ENCODE data around the gene MTERF1. TPM values are rescaled to one million over a fixed set of nuclear protein-coding genes. Genes with fewer than 3 reads are reported as not detected.

Gene MTERF1
- total RNA-seq, 1 experiment from 2014 or later: 13.1 TPM

DNA sequence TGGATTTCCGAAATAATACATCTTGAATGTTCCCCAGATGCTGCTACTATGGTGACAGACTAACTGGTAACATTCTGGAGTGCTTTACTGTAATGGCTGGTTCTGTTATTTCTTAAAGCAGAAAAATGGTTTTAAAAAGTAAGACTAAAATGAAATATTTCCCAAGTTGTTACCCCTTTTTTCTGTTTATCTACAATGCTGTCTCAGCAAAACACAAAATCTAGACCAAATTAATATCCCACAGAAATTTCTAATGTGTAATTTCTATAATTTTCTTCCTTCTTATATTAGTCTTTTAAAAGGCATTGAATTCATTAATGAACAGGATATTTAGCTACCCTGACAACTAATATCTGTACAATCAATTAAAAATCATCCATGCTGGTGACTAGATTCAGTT is 19.1 kb upstream of the MTERF1 start:
- Histone ChIP-seq H3K27me3 (ENCODE audit: insufficient read depth, low read length) (no peaks in the 10 kb centered on the region), H3K79me2 (ENCODE audit: insufficient read depth, low read length) (no peaks in the 10 kb centered on the region), H3K36me3 (ENCODE audit: control insufficient read depth in 1 of 2, insufficient read depth in 2 of 2, low read length in 2 of 2) (no peaks in the 10 kb centered on the region), H3K27ac (ENCODE audit: low read depth, low read length) (no peak overlapping the region), H2AFZ (ENCODE audit: low read depth, low read length, poor library complexity, severe bottlenecking) (no peak overlapping the region), H3K9me3 (ENCODE audit: control insufficient read depth in 1 of 2, insufficient read depth in 1 of 2, low read depth in 1 of 2, low read length in 2 of 2) (no peaks in the 10 kb centered on the region), H3K4me2 (ENCODE audit: low read length) (no peak overlapping the region), H3K9me2 (ENCODE audit: insufficient read depth) (no peaks in the 10 kb centered on the region), H3K9ac (ENCODE audit: low read length) (no peak overlapping the region), H3K4me3 (replicated peaks in 1 of 2; ENCODE audit: low read depth in 1 of 2, low read length in 2 of 2) (no peak overlapping the region), H3K4me1 (ENCODE audit: control insufficient read depth in 1 of 2, insufficient read depth in 2 of 2, low read length in 2 of 2) (no peaks in the 10 kb centered on the region), H4K20me1 (ENCODE audit: insufficient read depth) (no peaks in the 10 kb centered on the region)
- ChIA-PET POLR2A (no interaction called here), RAD21 (ENCODE audit: low non-redundant PET in 1 of 2, low total read pairs in 2 of 2, uncharacterized antibody in 2 of 2, unreplicated experiment in 2 of 2) (no interaction called here), CTCF (no interaction called here)
- no peak for DNase-seq (ENCODE audit: low read depth, low spot score)
- intact Hi-C loops (cut with micrococcal nuclease): no loop called here
- BruUV-seq (replicated peaks): no TSS peak
- ATAC-seq: no peak
- TF ChIP-seq CBX3 (IDR thresholded peaks at IDR 0.05; ENCODE audit: low read depth) (no peak), ZNF274 (IDR thresholded peaks at IDR 0.05; ENCODE audit: low read depth, low read length) (no peak), RAD21 (IDR thresholded peaks at IDR 0.05; ENCODE audit: low read depth) (no peak), JUND (IDR thresholded peaks at IDR 0.05) (no peak), TCF7L2 (IDR thresholded peaks at IDR 0.05; ENCODE audit: borderline replicate concordance, extremely low read depth, insufficient read depth, insufficient read length) (no peak)
- TF ChIP-seq, protein P1, sequence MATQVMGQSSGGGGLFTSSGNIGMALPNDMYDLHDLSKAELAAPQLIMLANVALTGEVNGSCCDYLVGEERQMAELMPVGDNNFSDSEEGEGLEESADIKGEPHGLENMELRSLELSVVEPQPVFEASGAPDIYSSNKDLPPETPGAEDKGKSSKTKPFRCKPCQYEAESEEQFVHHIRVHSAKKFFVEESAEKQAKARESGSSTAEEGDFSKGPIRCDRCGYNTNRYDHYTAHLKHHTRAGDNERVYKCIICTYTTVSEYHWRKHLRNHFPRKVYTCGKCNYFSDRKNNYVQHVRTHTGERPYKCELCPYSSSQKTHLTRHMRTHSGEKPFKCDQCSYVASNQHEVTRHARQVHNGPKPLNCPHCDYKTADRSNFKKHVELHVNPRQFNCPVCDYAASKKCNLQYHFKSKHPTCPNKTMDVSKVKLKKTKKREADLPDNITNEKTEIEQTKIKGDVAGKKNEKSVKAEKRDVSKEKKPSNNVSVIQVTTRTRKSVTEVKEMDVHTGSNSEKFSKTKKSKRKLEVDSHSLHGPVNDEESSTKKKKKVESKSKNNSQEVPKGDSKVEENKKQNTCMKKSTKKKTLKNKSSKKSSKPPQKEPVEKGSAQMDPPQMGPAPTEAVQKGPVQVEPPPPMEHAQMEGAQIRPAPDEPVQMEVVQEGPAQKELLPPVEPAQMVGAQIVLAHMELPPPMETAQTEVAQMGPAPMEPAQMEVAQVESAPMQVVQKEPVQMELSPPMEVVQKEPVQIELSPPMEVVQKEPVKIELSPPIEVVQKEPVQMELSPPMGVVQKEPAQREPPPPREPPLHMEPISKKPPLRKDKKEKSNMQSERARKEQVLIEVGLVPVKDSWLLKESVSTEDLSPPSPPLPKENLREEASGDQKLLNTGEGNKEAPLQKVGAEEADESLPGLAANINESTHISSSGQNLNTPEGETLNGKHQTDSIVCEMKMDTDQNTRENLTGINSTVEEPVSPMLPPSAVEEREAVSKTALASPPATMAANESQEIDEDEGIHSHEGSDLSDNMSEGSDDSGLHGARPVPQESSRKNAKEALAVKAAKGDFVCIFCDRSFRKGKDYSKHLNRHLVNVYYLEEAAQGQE (IDR thresholded peaks at IDR 0.05; ENCODE audit: low read depth): no peak
- TF ChIP-seq, protein P2, sequence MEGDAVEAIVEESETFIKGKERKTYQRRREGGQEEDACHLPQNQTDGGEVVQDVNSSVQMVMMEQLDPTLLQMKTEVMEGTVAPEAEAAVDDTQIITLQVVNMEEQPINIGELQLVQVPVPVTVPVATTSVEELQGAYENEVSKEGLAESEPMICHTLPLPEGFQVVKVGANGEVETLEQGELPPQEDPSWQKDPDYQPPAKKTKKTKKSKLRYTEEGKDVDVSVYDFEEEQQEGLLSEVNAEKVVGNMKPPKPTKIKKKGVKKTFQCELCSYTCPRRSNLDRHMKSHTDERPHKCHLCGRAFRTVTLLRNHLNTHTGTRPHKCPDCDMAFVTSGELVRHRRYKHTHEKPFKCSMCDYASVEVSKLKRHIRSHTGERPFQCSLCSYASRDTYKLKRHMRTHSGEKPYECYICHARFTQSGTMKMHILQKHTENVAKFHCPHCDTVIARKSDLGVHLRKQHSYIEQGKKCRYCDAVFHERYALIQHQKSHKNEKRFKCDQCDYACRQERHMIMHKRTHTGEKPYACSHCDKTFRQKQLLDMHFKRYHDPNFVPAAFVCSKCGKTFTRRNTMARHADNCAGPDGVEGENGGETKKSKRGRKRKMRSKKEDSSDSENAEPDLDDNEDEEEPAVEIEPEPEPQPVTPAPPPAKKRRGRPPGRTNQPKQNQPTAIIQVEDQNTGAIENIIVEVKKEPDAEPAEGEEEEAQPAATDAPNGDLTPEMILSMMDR (IDR thresholded peaks at IDR 0.05 in 2 of 3, conservative IDR thresholded peaks at IDR 0.05 in 1 of 3; ENCODE audit: borderline replicate concordance in 1 of 3, insufficient read depth in 1 of 3, low read depth in 2 of 3, low read length in 2 of 3): no peak
- TF ChIP-seq, protein P3, sequence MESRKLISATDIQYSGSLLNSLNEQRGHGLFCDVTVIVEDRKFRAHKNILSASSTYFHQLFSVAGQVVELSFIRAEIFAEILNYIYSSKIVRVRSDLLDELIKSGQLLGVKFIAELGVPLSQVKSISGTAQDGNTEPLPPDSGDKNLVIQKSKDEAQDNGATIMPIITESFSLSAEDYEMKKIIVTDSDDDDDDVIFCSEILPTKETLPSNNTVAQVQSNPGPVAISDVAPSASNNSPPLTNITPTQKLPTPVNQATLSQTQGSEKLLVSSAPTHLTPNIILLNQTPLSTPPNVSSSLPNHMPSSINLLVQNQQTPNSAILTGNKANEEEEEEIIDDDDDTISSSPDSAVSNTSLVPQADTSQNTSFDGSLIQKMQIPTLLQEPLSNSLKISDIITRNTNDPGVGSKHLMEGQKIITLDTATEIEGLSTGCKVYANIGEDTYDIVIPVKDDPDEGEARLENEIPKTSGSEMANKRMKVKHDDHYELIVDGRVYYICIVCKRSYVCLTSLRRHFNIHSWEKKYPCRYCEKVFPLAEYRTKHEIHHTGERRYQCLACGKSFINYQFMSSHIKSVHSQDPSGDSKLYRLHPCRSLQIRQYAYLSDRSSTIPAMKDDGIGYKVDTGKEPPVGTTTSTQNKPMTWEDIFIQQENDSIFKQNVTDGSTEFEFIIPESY (IDR thresholded peaks at IDR 0.05; ENCODE audit: extremely low read depth, insufficient replicate concordance, low read length): no peak
- TF ChIP-seq, protein P4, sequence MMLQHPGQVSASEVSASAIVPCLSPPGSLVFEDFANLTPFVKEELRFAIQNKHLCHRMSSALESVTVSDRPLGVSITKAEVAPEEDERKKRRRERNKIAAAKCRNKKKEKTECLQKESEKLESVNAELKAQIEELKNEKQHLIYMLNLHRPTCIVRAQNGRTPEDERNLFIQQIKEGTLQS (IDR thresholded peaks at IDR 0.05): no peak
